ENCODE results near the gene SNN. TPM values are rescaled to one million over a fixed set of nuclear protein-coding genes. Genes with fewer than 3 reads are reported as not detected.

The SNN gene
- total and polyA plus RNA-seq, 9 donors, result 8.0 to 40.3 (median 18.5) TPM

GRCh38 chr16:11722468-11722808 is 54.2 kb downstream of the SNN start:
- Histone ChIP-seq H3K4me1 (ENCODE audit: insufficient read depth) (no peaks in the 10 kb centered on the region), H3K27ac (no peak overlapping the region), H3K9me3 (no peaks in the 10 kb centered on the region), H3K27me3 (no peaks in the 10 kb centered on the region), H3K4me3 (no peak overlapping the region), H3K36me3 (no peaks in the 10 kb centered on the region)
- 86 to 95% (median 92%) methylated on average over 3 of the region's 3 CpGs for WGBS, 3 donors
- TF ChIP-seq EP300 (IDR thresholded peaks at IDR 0.05) (no peak), POLR2A (IDR thresholded peaks at IDR 0.05) (no peak), CTCF (IDR thresholded peaks at IDR 0.05) (no peak)
- no peak for DNase-seq
- intact Hi-C loops (cut with DNase I), result no loop called here

- H3K9me3 ChIP-seq, result no peaks in the 10 kb centered on the region
- no peaks in the 10 kb centered on the region for H3K36me3 ChIP-seq
- TF ChIP-seq POLR2A (IDR thresholded peaks at IDR 0.05), result no peak
- no peak for TF ChIP-seq CTCF (IDR thresholded peaks at IDR 0.05)
- TF ChIP-seq EP300 (IDR thresholded peaks at IDR 0.05), result no peak
- 74 to 93% (median 83%) methylated on average over 1 of the region's 1 CpG for WGBS, 3 donors
- no peak overlapping the region for H3K27ac ChIP-seq
- H3K4me1 ChIP-seq (ENCODE audit: insufficient read depth), result no peaks in the 10 kb centered on the region
- no peaks in the 10 kb centered on the region for H3K27me3 ChIP-seq
- no peak for DNase-seq
- intact Hi-C loops (cut with DNase I), result no loop called here
- no peak overlapping the region for H3K4me3 ChIP-seq
Measured at GRCh38 chr16:11725457-11725856, 57.2 kb downstream of the SNN start.

- DNase-seq, result no peak
- WGBS, 3 donors, result 83 to 97% (median 94%) methylated on average over 8 of the region's 8 CpGs
- no peak for TF ChIP-seq CTCF (IDR thresholded peaks at IDR 0.05)
- TF ChIP-seq POLR2A (IDR thresholded peaks at IDR 0.05), result no peak
- no peak for TF ChIP-seq EP300 (IDR thresholded peaks at IDR 0.05)
- Histone ChIP-seq H3K36me3 (no peaks in the 10 kb centered on the region), H3K27ac (no peak overlapping the region), H3K4me3 (no peak overlapping the region), H3K27me3 (no peaks in the 10 kb centered on the region), H3K9me3 (no peaks in the 10 kb centered on the region), H3K4me1 (ENCODE audit: insufficient read depth) (no peaks in the 10 kb centered on the region)
- intact Hi-C loops (cut with DNase I), result no loop called here
Measured at GRCh38 chr16:11726008-11726407, 57.8 kb downstream of the SNN start.

GRCh38 chr16:11727796-11728543 is 59.7 kb downstream of the SNN start:
- Histone ChIP-seq H3K4me1 (ENCODE audit: insufficient read depth) (no peaks in the 10 kb centered on the region), H3K9me3 (no peaks in the 10 kb centered on the region), H3K27me3 (no peaks in the 10 kb centered on the region), H3K4me3 (no peak overlapping the region), H3K27ac (no peak overlapping the region), H3K36me3 (no peaks in the 10 kb centered on the region)
- TF ChIP-seq POLR2A (IDR thresholded peaks at IDR 0.05) (no peak), CTCF (IDR thresholded peaks at IDR 0.05) (no peak), EP300 (IDR thresholded peaks at IDR 0.05) (no peak)
- no peak for DNase-seq
- intact Hi-C loops (cut with DNase I), result no loop called here
- 85 to 92% (median 87%) methylated on average over 4 of the region's 4 CpGs for WGBS, 3 donors

Other genes with a start within 250 kb of the SNN start
- 100 to 1,000 TPM in 4 of 7 donors, 10 to 100 TPM in 3; 39.7 to 169 (median 105) TPM for gene LITAF, start 81.5 kb upstream of the SNN start, total RNA-seq
- gene LITAF, start 81.5 kb upstream of the SNN start, polyA plus RNA-seq, result 100 to 1,000 TPM in 1 of 2 donors, 10 to 100 TPM in 1; 49.1 to 139 TPM
- 10 to 100 TPM; 32.3 to 48.6 (median 40.6) TPM for gene TXNDC11, start 74.4 kb downstream of the SNN start, total RNA-seq
- 10 to 100 TPM; 35.1 to 39.2 TPM for gene TXNDC11, start 74.4 kb downstream of the SNN start, polyA plus RNA-seq
- 10 to 100 TPM; 42.1 to 60.9 (median 50.7) TPM for gene ZC3H7A, start 128.8 kb downstream of the SNN start, total RNA-seq
- 10 to 100 TPM; 34.9 to 57.6 TPM for gene ZC3H7A, start 128.8 kb downstream of the SNN start, polyA plus RNA-seq
- 100 to 1,000 TPM; 168 to 390 (median 281) TPM for gene RSL1D1, start 183.1 kb downstream of the SNN start, total RNA-seq
- 100 to 1,000 TPM; 222 to 406 TPM for gene RSL1D1, start 183.1 kb downstream of the SNN start, polyA plus RNA-seq
- 10 to 100 TPM; 23.4 to 94.2 (median 74.8) TPM for gene GSPT1, start 247.5 kb downstream of the SNN start, total RNA-seq
- 10 to 100 TPM; 21.1 to 99.3 TPM for gene GSPT1, start 247.5 kb downstream of the SNN start, polyA plus RNA-seq

Measured in ovary (tissue), 9 donors.